ACC112 (cell line): ENCODE results near the gene FAM184B.

Experiments used
- H2AFZ ChIP-seq: fragments of 200-600 bp; sonication (generic); one replicate; pipeline ENCODE4 v1.6.0; 2017; ENCODE audit warnings: antibody characterized with exemption, low read length; ENCODE audit not compliant: unreplicated experiment
- H3K27ac ChIP-seq: fragments of 200-600 bp; sonication (generic); 2 replicates; pipeline ENCODE4 v1.5.1; 2014; ENCODE audit warnings: low read depth, mild to moderate bottlenecking, antibody characterized with exemption, low read length, moderate library complexity
- H3K27me3 ChIP-seq: fragments of 200-600 bp; sonication (generic); 2 replicates; pipeline ENCODE4 v1.6.1; 2014; ENCODE audit warnings: mild to moderate bottlenecking, antibody characterized with exemption, low read length, moderate library complexity, mixed read lengths; ENCODE audit not compliant: insufficient read depth
- H3K36me3 ChIP-seq: fragments of 200-600 bp; sonication (generic); 2 replicates; pipeline ENCODE4 v1.6.1; 2016; ENCODE audit warnings: mild to moderate bottlenecking, antibody characterized with exemption, low read length, moderate library complexity, mixed read lengths; ENCODE audit not compliant: insufficient read depth
- H3K4me1 ChIP-seq: fragments of 200-600 bp; sonication (generic); one replicate; pipeline ENCODE4 v1.6.1; 2016; ENCODE audit warnings: low read length, mixed read lengths; ENCODE audit not compliant: insufficient read depth, unreplicated experiment, control insufficient read depth
- H3K4me3 ChIP-seq: fragments of 200-600 bp; sonication (generic); 2 replicates; pipeline ENCODE4 v1.5.1; 2014; ENCODE audit warnings: mild to moderate bottlenecking, low read depth, low read length
- H3K79me2 ChIP-seq: fragments of 200-600 bp; sonication (generic); one replicate; pipeline ENCODE4 v1.6.0; 2016; ENCODE audit warnings: low read length; ENCODE audit not compliant: control insufficient read depth, unreplicated experiment, insufficient read depth

Gene FAM184B

GRCh38 chr4:17614416-17615299 is 166.8 kb downstream of the FAM184B start, which contains the start of gene MED28:
Gene MED28, plus strand, starts transcription at chr4:17614641. Its CDS starts 14 bp downstream, at chr4:17614655.
- Histone ChIP-seq H3K4me1 (peaks cover 31% of the 10 kb centered on the region), H3K4me3 (peak within 1 kb of the TSS; percentile 97), H3K79me2 (peaks cover 49% of the 10 kb centered on the region), H3K36me3 (peaks cover 9% of the 10 kb centered on the region; the same call in 1 of the 2 replicates), H3K27me3 (no peaks in the 10 kb centered on the region), H2AFZ (peak within 1 kb of the TSS; percentile 71), H3K27ac (peak within 1 kb of the TSS; percentile 81)

GRCh38 chr4:17613761-17614415 is 167.5 kb downstream of the FAM184B start:
- no peaks in the 10 kb centered on the region for H3K27me3 ChIP-seq
- H3K27ac ChIP-seq, result peak overlapping the region; percentile 81
- H3K4me3 ChIP-seq, result peak overlapping the region; percentile 97
- H3K4me1 ChIP-seq, result peaks cover 24% of the 10 kb centered on the region
- peak overlapping the region; percentile 71 for H2AFZ ChIP-seq
- peaks cover 9% of the 10 kb centered on the region; the same call in 1 of the 2 replicates for H3K36me3 ChIP-seq
- H3K79me2 ChIP-seq, result peaks cover 43% of the 10 kb centered on the region

GRCh38 chr4:17605236-17605635 is 176.2 kb downstream of the FAM184B start:
- H3K4me3 ChIP-seq, result no peak overlapping the region
- H2AFZ ChIP-seq, result no peak overlapping the region
- no peaks in the 10 kb centered on the region for H3K27me3 ChIP-seq
- H3K4me1 ChIP-seq, result no peaks in the 10 kb centered on the region
- H3K36me3 ChIP-seq, result peaks cover 52% of the 10 kb centered on the region
- H3K79me2 ChIP-seq, result peaks cover 12% of the 10 kb centered on the region
- H3K27ac ChIP-seq, result no peak overlapping the region

GRCh38 chr4:17599826-17600225 is 181.6 kb downstream of the FAM184B start:
- no peak overlapping the region for H3K4me3 ChIP-seq
- no peaks in the 10 kb centered on the region for H3K4me1 ChIP-seq
- H3K36me3 ChIP-seq, result peaks cover 55% of the 10 kb centered on the region
- H3K27me3 ChIP-seq, result no peaks in the 10 kb centered on the region
- H3K27ac ChIP-seq, result no peak overlapping the region
- H3K79me2 ChIP-seq, result peaks cover 22% of the 10 kb centered on the region
- H2AFZ ChIP-seq, result no peak overlapping the region

GRCh38 chr4:17597517-17597916 is 183.9 kb downstream of the FAM184B start:
- Histone ChIP-seq H3K4me3 (no peak overlapping the region), H3K27me3 (no peaks in the 10 kb centered on the region), H3K36me3 (peaks cover 65% of the 10 kb centered on the region), H3K4me1 (no peaks in the 10 kb centered on the region), H2AFZ (no peak overlapping the region), H3K79me2 (peaks cover 32% of the 10 kb centered on the region), H3K27ac (no peak overlapping the region)

GRCh38 chr4:17595471-17596005 is 185.9 kb downstream of the FAM184B start:
- Histone ChIP-seq H3K79me2 (peaks cover 29% of the 10 kb centered on the region), H3K4me3 (no peak overlapping the region), H3K4me1 (no peaks in the 10 kb centered on the region), H3K27ac (no peak overlapping the region), H3K36me3 (peaks cover 54% of the 10 kb centered on the region), H2AFZ (no peak overlapping the region), H3K27me3 (no peaks in the 10 kb centered on the region)

GRCh38 chr4:17589355-17589754 is 192.1 kb downstream of the FAM184B start:
- peaks cover 62% of the 10 kb centered on the region for H3K36me3 ChIP-seq
- no peaks in the 10 kb centered on the region for H3K4me1 ChIP-seq
- no peak overlapping the region for H3K27ac ChIP-seq

GRCh38 chr4:17587094-17587822 is 194.2 kb downstream of the FAM184B start:
- H3K27me3 ChIP-seq, result no peaks in the 10 kb centered on the region
- no peak overlapping the region for H2AFZ ChIP-seq
- H3K79me2 ChIP-seq, result peaks cover 43% of the 10 kb centered on the region
- no peak overlapping the region for H3K27ac ChIP-seq
- peaks cover 75% of the 10 kb centered on the region for H3K36me3 ChIP-seq
- no peaks in the 10 kb centered on the region for H3K4me1 ChIP-seq
- no peak overlapping the region for H3K4me3 ChIP-seq

More at GRCh38 chr4:17589355-17589754, 192.1 kb downstream of the FAM184B start:
- Histone ChIP-seq H3K27me3 (no peaks in the 10 kb centered on the region), H2AFZ (no peak overlapping the region), H3K4me3 (no peak overlapping the region), H3K79me2 (peaks cover 42% of the 10 kb centered on the region)

GRCh38 chr4:17584521-17585213 is 196.8 kb downstream of the FAM184B start:
- no peaks in the 10 kb centered on the region for H3K27me3 ChIP-seq
- H3K79me2 ChIP-seq, result peaks cover 53% of the 10 kb centered on the region
- peaks cover 79% of the 10 kb centered on the region for H3K36me3 ChIP-seq
- H3K27ac ChIP-seq, result no peak overlapping the region
- H2AFZ ChIP-seq, result no peak overlapping the region
- peaks cover 21% of the 10 kb centered on the region for H3K4me1 ChIP-seq
- H3K4me3 ChIP-seq, result no peak overlapping the region

- Histone ChIP-seq H3K27me3 (no peaks in the 10 kb centered on the region), H3K79me2 (peaks cover 58% of the 10 kb centered on the region), H3K4me1 (peaks cover 28% of the 10 kb centered on the region), H3K36me3 (peaks cover 83% of the 10 kb centered on the region), H2AFZ (no peak overlapping the region), H3K4me3 (no peak overlapping the region), H3K27ac (no peak overlapping the region)
Measured at GRCh38 chr4:17583941-17584340, 197.5 kb downstream of the FAM184B start.
